Keratinocyte (primary cell): ENCODE measurements around the gene GRAMD2A. TPM values are rescaled to one million over a fixed set of nuclear protein-coding genes. Genes with fewer than 3 reads are reported as not detected.

Experiments
- DNase-seq: peaks from one replicate; pipeline ENCODE4 v3.0.0-alpha.2; 2011; ENCODE audit warnings: low read depth, missing footprints, low spot score
- FAIRE-seq: peaks from 2 replicates; lab custom pipeline; 2011; peaks lifted over from hg19 to GRCh38; lab: Jason Lieb, UNC
- H2AFZ ChIP-seq: 2 replicates; pipeline ENCODE4 v1.6.0; 2012; ENCODE audit warnings: low read length, control low read depth, inconsistent platforms; ENCODE audit not compliant: control insufficient read depth
- H3K27ac ChIP-seq: 2 replicates; pipeline ENCODE4 v1.5.1; 2011; ENCODE audit warnings: low read length; ENCODE audit not compliant: control insufficient read depth, insufficient read depth
- H3K27me3 ChIP-seq: 3 replicates; pipeline ENCODE4 v1.6.0; 2011; ENCODE audit warnings: low read length; ENCODE audit not compliant: control insufficient read depth, insufficient read depth; ENCODE audit errors: extremely low read depth
- H3K36me3 ChIP-seq, 2 experiments: 2 replicates in 1 of 2; 3 replicates in 1 of 2; pipeline ENCODE4 v1.5.1; 2011; ENCODE audit warnings: low read length in 2 of 2, mild to moderate bottlenecking in 1 of 2; ENCODE audit not compliant: control insufficient read depth in 2 of 2, insufficient read depth in 2 of 2; ENCODE audit errors: extremely low read depth in 1 of 2
- H3K4me1 ChIP-seq: 3 replicates; pipeline ENCODE4 v1.5.1; 2011; ENCODE audit warnings: low read length; ENCODE audit not compliant: control insufficient read depth, insufficient read depth; ENCODE audit errors: extremely low read depth
- H3K4me2 ChIP-seq: 3 replicates; pipeline ENCODE4 v1.6.0; 2011; ENCODE audit warnings: low read depth, low read length; ENCODE audit not compliant: control insufficient read depth, insufficient read depth; ENCODE audit errors: extremely low read depth
- H3K4me3 ChIP-seq, 3 experiments: fragments of 200-600 bp in 1 of 3; sonication (generic) in 1 of 3; 2 replicates in 2 of 3; 3 replicates in 1 of 3; pipeline ENCODE4 v1.5.1; 2011 to 2016; ENCODE audit warnings: low read length in 3 of 3, mild to moderate bottlenecking in 3 of 3, control low read depth in 2 of 3, inconsistent platforms in 1 of 3, low read depth in 1 of 3, mixed read lengths in 1 of 3, mixed run types in 1 of 3, moderate library complexity in 1 of 3; ENCODE audit not compliant: control insufficient read depth in 2 of 3, insufficient read depth in 2 of 3; ENCODE audit errors: extremely low read depth in 1 of 3
- H3K79me2 ChIP-seq: 2 replicates; pipeline ENCODE4 v1.6.0; 2012; ENCODE audit warnings: low read length; ENCODE audit not compliant: control insufficient read depth, insufficient read depth
- H3K9ac ChIP-seq: 3 replicates; pipeline ENCODE4 v1.6.0; 2011; ENCODE audit warnings: low read length; ENCODE audit not compliant: control insufficient read depth, insufficient read depth; ENCODE audit errors: extremely low read depth
- H3K9me1 ChIP-seq: 3 replicates; pipeline ENCODE4 v1.6.0; 2011; ENCODE audit warnings: low read length; ENCODE audit not compliant: control insufficient read depth, insufficient read depth; ENCODE audit errors: extremely low read depth
- H3K9me3 ChIP-seq: 2 replicates; pipeline ENCODE4 v1.5.1; 2012; ENCODE audit warnings: low read depth, low read length; ENCODE audit not compliant: control insufficient read depth
- H4K20me1 ChIP-seq: 3 replicates; pipeline ENCODE4 v1.6.0; 2011; ENCODE audit warnings: low read length; ENCODE audit not compliant: control insufficient read depth, insufficient read depth; ENCODE audit errors: extremely low read depth
- CTCF ChIP-seq, 3 experiments: IDR thresholded peaks in 1 of 3; conservative IDR thresholded peaks in 1 of 3; optimal IDR thresholded peaks in 1 of 3; 2 replicates in 2 of 3; 3 replicates in 1 of 3; pipeline versions ENCODE3 to v1.5.1; 2011; ENCODE audit warnings: low read length in 3 of 3, mild to moderate bottlenecking in 3 of 3, moderate library complexity in 2 of 3, control low read depth in 1 of 3, inconsistent platforms in 1 of 3; ENCODE audit not compliant: insufficient read depth in 2 of 3; ENCODE audit errors: extremely low read depth in 1 of 3
- EZH2 ChIP-seq: IDR thresholded peaks from one replicate; pipeline ENCODE4 v1.6.1; 2012; ENCODE audit warnings: inconsistent platforms, mild to moderate bottlenecking, low read length, moderate library complexity
- dilution Hi-C: fragments of 300-500 bp; cut with MboI; formaldehyde crosslinking; loops from one replicate; pipeline ENCODE4 v1.7.0; 2020; ENCODE audit warnings: low sequenced_read_pairs; ENCODE audit not compliant: extremely low pct_ligation_motif_present
- polyA plus RNA-seq, 5 experiments: library from polyadenylated mRNA; depleted of rRNA in 3 of 5; stranded (reverse) in 3 of 5; stranded (forward) in 1 of 5; unstranded in 1 of 5; fragments of >200 nt; gene quantifications; 1 replicate in 1 of 5; 2 replicates in 3 of 5; 3 replicates in 1 of 5; pipeline versions ENCODE4 v1.2.1 to v1.2.3, GENCODE V29; 2011 to 2012; ENCODE audit warnings: missing spikeins in 2 of 5, low read depth in 1 of 5, low replicate concordance in 1 of 5

Gene GRAMD2A
- polyA plus RNA-seq, 1 donor (not counting 4 experiments of a cell fraction or from before 2014, with no cell fraction given) = 5.7 TPM

GRCh38 chr15:72189250-72189902 lies 8.2 kb downstream of the GRAMD2A start:
- Histone ChIP-seq H3K27me3 (no peaks in the 10 kb centered on the region), H3K4me2 (no peak overlapping the region), H3K27ac (no peak overlapping the region), H2AFZ (no peak overlapping the region), H3K9me3 (no peaks in the 10 kb centered on the region), H3K79me2 (no peaks in the 10 kb centered on the region), H3K9ac (no peak overlapping the region), H3K4me3 (no peak overlapping the region), H4K20me1 (no peaks in the 10 kb centered on the region), H3K36me3 (no peaks in the 10 kb centered on the region), H3K4me1 (peaks cover 16% of the 10 kb centered on the region), H3K9me1 (no peaks in the 10 kb centered on the region)
- FAIRE-seq = no peak
- no peak for TF ChIP-seq EZH2
- TF ChIP-seq CTCF (optimal IDR thresholded peaks at IDR 0.05 in 1 of 3, IDR thresholded peaks at IDR 0.05 in 1 of 3, conservative IDR thresholded peaks at IDR 0.05 in 1 of 3; ENCODE audit: extremely low read depth in 1 of 3, insufficient read depth in 2 of 3, low read length in 3 of 3) = no peak
- DNase-seq = no peak
- dilution Hi-C loops = no loop called here

- Histone ChIP-seq H3K36me3 (no peaks in the 10 kb centered on the region), H3K79me2 (no peaks in the 10 kb centered on the region), H3K9me3 (no peaks in the 10 kb centered on the region), H2AFZ (peak overlapping the region; percentile 75), H3K27ac (no peak overlapping the region), H3K9ac (peak overlapping the region; percentile 42), H4K20me1 (no peaks in the 10 kb centered on the region), H3K4me2 (peak overlapping the region; percentile 75), H3K4me1 (peaks cover 17% of the 10 kb centered on the region), H3K4me3 (peak overlapping the region; percentile 20 to 62 (median 48)), H3K9me1 (no peaks in the 10 kb centered on the region), H3K27me3 (no peaks in the 10 kb centered on the region)
- dilution Hi-C loops = no loop called here
- TF ChIP-seq CTCF (optimal IDR thresholded peaks at IDR 0.05 in 1 of 3, IDR thresholded peaks at IDR 0.05 in 1 of 3, conservative IDR thresholded peaks at IDR 0.05 in 1 of 3; ENCODE audit: extremely low read depth in 1 of 3, insufficient read depth in 2 of 3, low read length in 3 of 3) = no peak
- no peak for TF ChIP-seq EZH2
- FAIRE-seq = no peak
- DNase-seq = no peak
Measured at GRCh38 chr15:72184165-72184811, 13.3 kb downstream of the GRAMD2A start.
